WI38 (cell line): ENCODE results near the gene ALK.

Experiments
- H3K4me3 ChIP-seq: 2 replicates; pipeline ENCODE4 v1.5.1; 2011; ENCODE audit warnings: low read depth, mild to moderate bottlenecking, control low read depth, low read length
- TF ChIP-seq, protein P1 (sequence below): IDR thresholded peaks from 2 replicates; pipeline ENCODE4 v1.5.1; 2012; ENCODE audit warnings: low read depth, mild to moderate bottlenecking, control low read depth, low read length

ALK gene

GRCh38 chr2:29296585-29296984 lies 624.8 kb downstream of the ALK start:
- H3K4me3 ChIP-seq: no peak overlapping the region
- TF ChIP-seq, protein P1, sequence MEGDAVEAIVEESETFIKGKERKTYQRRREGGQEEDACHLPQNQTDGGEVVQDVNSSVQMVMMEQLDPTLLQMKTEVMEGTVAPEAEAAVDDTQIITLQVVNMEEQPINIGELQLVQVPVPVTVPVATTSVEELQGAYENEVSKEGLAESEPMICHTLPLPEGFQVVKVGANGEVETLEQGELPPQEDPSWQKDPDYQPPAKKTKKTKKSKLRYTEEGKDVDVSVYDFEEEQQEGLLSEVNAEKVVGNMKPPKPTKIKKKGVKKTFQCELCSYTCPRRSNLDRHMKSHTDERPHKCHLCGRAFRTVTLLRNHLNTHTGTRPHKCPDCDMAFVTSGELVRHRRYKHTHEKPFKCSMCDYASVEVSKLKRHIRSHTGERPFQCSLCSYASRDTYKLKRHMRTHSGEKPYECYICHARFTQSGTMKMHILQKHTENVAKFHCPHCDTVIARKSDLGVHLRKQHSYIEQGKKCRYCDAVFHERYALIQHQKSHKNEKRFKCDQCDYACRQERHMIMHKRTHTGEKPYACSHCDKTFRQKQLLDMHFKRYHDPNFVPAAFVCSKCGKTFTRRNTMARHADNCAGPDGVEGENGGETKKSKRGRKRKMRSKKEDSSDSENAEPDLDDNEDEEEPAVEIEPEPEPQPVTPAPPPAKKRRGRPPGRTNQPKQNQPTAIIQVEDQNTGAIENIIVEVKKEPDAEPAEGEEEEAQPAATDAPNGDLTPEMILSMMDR: no peak

- TF ChIP-seq, protein P1: peak; percentile 12; the same call in 1 of the 2 replicates
Measured at GRCh38 chr2:29295845-29296244, 625.5 kb downstream of the ALK start.

GRCh38 chr2:29293830-29294438 lies 627.5 kb downstream of the ALK start:
- TF ChIP-seq, protein P1: no peak
- no peak overlapping the region for H3K4me3 ChIP-seq

More at GRCh38 chr2:29295845-29296244, 625.5 kb downstream of the ALK start:
- H3K4me3 ChIP-seq: no peak overlapping the region

DNA sequence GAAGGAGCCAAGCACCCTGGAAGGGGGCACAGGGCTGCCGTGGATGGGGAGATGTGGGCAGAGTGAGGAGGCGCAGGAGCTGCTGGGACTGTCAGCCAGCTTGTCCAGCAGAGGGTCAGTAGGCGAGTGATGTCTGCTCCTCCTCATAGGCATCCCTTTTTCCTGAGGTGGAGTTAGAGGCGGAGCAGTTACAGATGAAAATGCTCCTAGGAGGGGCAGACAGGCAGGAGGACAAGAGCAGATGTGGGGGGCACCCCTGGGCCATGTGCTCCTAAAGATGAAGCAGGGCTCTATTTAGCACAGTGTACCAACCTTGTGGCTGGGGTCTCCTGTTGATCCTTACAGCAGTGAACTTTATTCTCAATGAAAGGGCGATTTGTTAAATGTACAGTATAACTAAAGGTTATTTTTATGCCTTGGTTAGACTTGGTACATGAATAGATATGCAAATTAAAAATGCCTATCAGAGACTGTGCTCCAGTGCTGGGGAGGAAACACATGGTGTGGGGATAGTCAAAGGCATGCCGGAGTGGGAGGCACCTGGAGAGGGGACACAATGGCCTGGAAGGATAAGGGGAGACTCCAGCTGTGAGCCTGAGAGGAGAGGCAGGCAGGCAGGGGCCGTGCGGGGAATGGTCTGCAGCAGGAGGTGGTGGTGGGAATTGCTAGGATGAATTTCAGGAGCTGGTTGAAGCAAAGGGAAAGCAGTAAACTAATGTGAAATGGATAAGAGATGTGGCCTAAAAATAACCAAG lies 630.9 kb downstream of the ALK start:
- TF ChIP-seq, protein P1: no peak
- no peak overlapping the region for H3K4me3 ChIP-seq

DNA sequence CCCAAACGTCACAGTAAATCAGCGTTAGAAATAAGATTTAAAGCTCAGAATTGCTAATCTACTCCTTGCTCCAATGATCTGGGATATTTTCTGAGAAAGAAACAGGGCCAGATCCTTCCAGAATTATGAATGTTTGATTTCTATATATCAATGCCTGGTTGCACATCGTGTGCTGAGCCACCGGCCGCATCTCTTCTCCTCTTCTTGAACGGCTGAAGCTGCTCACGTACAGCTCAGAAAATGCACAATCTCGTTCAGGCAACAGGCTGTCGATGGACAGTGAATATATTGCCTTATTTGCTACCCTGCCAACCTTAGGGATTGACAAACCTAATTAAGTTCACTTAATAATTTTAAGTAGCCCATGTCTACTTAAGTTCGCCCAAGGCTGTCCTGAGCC lies 636.7 kb downstream of the ALK start:
- TF ChIP-seq, protein P1: no peak
- no peak overlapping the region for H3K4me3 ChIP-seq

- TF ChIP-seq, protein P1: no peak
- H3K4me3 ChIP-seq: no peak overlapping the region
Measured at GRCh38 chr2:29281916-29282247, 639.5 kb downstream of the ALK start.

- TF ChIP-seq, protein P1: no peak
- H3K4me3 ChIP-seq: no peak overlapping the region
Measured at GRCh38 chr2:29281086-29281915, 640.1 kb downstream of the ALK start.
